ENCODE measurements around the gene KIAA0513.
"Not testable (repeated sequence)": the region's sequence is repeated elsewhere in the genome, so short reads cannot be mapped to it uniquely, and the experiment has no call there.

KIAA0513 gene

GRCh38 chr16:85031451-85031850, 3.9 kb downstream of the KIAA0513 start:
- DNase-seq, result no peak

- not testable (repeated sequence) for DNase-seq
Observed at GRCh38 chr16:85032187-85032586, 4.6 kb downstream of the KIAA0513 start.

GRCh38 chr16:85033171-85033570, 5.6 kb downstream of the KIAA0513 start:
- DNase-seq, result no peak

- DNase-seq, result no peak
Observed at GRCh38 chr16:85034591-85035433, 7.2 kb downstream of the KIAA0513 start.

- DNase-seq, result no peak
Observed at GRCh38 chr16:85036236-85037049, 8.8 kb downstream of the KIAA0513 start.

GRCh38 chr16:85037050-85037410, 9.4 kb downstream of the KIAA0513 start:
- no peak for DNase-seq

- DNase-seq, result no peak
Observed at GRCh38 chr16:85037721-85038120, 10.1 kb downstream of the KIAA0513 start.

GRCh38 chr16:85040685-85041084, 13.1 kb downstream of the KIAA0513 start:
- no peak for DNase-seq

GRCh38 chr16:85041219-85042166, 13.9 kb downstream of the KIAA0513 start:
- no peak for DNase-seq

GRCh38 chr16:85042167-85042526, 14.6 kb downstream of the KIAA0513 start:
- DNase-seq, result no peak

GRCh38 chr16:85042606-85043005, 15.0 kb downstream of the KIAA0513 start:
- DNase-seq, result no peak

GRCh38 chr16:85045077-85045476, 17.5 kb downstream of the KIAA0513 start:
- no peak for DNase-seq

- DNase-seq, result no peak
Observed at GRCh38 chr16:85045641-85046471, 18.3 kb downstream of the KIAA0513 start.

- no peak for DNase-seq
Observed at GRCh38 chr16:85046472-85046916, 18.9 kb downstream of the KIAA0513 start.

- no peak for DNase-seq
Observed at GRCh38 chr16:85046931-85047866, 19.6 kb downstream of the KIAA0513 start.

GRCh38 chr16:85047867-85048455, 20.4 kb downstream of the KIAA0513 start:
- no peak for DNase-seq

- no peak for DNase-seq
Observed at GRCh38 chr16:85048921-85049562, 21.4 kb downstream of the KIAA0513 start.

GRCh38 chr16:85049706-85050305, 22.2 kb downstream of the KIAA0513 start:
- no peak for DNase-seq

GRCh38 chr16:85051067-85051581, 23.5 kb downstream of the KIAA0513 start:
- no peak for DNase-seq

Measured in activated CD4-positive, alpha-beta T cell treated with anti-CD3 and anti-CD28 coated beads for 1 hour (primary cell).